GM12865 (cell line): ENCODE measurements around the gene MFGE8.

Experiments used
- DNase-seq: peaks from one replicate; pipeline ENCODE4 v3.0.0; 2010; ENCODE audit warnings: low read depth
- H3K4me3 ChIP-seq: 2 replicates; pipeline ENCODE4 v1.5.1; 2011; ENCODE audit warnings: mild to moderate bottlenecking, low read depth, low read length, control low read depth
- TF ChIP-seq, protein P1 (sequence below): IDR thresholded peaks from 2 replicates; pipeline ENCODE4 v1.5.1; 2011; ENCODE audit warnings: low read length, control low read depth, low read depth, inconsistent platforms; ENCODE audit not compliant: insufficient read depth; ENCODE audit errors: missing control alignments

The MFGE8 gene

DNA sequence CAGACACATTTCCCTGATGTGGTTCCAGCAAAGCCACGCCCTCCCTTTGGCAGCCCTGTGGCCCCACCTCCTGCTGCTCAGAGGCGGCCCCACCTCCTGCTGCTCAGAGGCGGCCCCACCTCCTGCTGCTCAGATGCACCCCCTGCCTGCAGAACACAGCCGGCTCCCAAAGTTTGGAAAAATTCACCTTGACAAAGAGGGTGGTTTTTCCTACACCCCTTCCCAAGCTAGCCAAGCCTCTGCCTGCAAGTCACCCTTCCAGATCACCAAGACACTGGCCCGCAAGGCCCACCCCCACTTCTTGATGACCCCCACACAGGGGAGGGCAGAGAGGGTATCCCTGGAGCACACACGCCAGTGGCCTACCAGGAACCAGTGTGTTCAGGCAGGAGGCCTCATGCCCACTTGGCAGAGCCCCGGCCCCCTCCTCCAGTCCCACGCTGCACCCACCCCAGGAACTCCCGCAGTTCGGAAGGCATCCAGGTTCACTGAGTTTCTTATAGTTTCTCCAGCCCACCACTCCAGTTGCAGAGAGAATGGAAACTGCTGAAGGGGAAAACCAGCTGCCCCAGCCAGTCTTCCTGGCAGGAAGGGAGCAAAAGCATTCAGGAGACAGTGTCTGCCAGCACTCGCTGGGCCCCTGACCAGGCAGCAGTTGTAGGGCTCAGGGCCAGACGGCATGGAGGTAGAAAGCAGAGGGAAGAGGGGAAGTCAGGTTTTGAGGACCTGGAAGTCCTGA lies 15.6 kb downstream of the MFGE8 start:
- peak; percentile 52 for DNase-seq
- TF ChIP-seq, protein P1, sequence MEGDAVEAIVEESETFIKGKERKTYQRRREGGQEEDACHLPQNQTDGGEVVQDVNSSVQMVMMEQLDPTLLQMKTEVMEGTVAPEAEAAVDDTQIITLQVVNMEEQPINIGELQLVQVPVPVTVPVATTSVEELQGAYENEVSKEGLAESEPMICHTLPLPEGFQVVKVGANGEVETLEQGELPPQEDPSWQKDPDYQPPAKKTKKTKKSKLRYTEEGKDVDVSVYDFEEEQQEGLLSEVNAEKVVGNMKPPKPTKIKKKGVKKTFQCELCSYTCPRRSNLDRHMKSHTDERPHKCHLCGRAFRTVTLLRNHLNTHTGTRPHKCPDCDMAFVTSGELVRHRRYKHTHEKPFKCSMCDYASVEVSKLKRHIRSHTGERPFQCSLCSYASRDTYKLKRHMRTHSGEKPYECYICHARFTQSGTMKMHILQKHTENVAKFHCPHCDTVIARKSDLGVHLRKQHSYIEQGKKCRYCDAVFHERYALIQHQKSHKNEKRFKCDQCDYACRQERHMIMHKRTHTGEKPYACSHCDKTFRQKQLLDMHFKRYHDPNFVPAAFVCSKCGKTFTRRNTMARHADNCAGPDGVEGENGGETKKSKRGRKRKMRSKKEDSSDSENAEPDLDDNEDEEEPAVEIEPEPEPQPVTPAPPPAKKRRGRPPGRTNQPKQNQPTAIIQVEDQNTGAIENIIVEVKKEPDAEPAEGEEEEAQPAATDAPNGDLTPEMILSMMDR = peak; percentile 17
- H3K4me3 ChIP-seq = no peak overlapping the region

DNA sequence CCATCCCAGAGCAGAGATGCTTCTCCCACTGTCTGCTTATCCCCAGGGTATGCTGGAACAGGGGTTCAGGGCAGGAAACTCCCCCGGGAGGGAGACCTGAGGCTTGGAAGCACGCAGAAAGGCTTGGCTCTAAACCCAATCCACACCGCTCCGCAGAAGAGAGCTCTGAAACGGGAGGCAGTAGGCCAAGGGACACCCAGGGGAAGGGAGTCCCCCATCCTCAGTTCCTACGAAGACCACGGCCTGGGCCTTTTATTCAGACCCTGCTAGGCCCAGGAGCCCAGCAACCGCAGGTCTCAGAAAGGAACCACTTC lies 16.1 kb downstream of the MFGE8 start:
- no peak overlapping the region for H3K4me3 ChIP-seq
- DNase-seq = no peak
- TF ChIP-seq, protein P1 = no peak

DNA sequence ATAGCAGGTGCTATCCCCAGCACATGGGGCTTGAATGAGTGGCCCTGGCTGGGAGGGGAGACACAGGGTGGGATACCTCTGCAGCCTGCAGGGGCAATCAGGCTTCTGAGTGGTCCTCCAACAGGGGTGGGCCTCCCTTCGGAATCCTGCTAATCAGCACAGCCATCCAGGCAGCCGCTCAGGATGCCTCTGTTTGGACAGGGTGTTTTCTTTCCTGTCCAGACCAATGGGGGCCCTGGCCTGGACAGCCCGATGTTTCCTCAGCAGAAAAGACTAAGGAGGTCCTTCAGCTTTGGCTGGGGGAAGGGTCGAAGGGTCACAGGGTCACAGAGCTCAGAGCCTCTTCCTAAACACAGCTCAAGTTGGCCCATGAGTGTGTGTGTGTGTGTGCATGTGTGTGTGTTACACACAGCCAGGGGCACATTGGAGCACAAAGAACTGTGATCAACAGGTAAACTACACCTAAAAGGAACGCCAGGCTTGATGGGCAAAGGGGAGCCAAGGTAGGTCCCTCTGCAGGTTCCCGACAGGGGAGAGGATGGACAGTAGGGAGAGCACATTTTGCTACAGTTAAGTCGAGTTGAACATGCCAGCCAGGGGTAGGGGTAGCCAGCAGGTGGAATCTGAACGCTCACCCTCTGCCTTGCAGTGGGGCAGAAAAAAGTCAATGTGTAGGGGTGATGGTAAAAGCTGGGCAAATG lies 16.7 kb downstream of the MFGE8 start:
- TF ChIP-seq, protein P1 = no peak
- H3K4me3 ChIP-seq = no peak overlapping the region
- DNase-seq = no peak

DNA sequence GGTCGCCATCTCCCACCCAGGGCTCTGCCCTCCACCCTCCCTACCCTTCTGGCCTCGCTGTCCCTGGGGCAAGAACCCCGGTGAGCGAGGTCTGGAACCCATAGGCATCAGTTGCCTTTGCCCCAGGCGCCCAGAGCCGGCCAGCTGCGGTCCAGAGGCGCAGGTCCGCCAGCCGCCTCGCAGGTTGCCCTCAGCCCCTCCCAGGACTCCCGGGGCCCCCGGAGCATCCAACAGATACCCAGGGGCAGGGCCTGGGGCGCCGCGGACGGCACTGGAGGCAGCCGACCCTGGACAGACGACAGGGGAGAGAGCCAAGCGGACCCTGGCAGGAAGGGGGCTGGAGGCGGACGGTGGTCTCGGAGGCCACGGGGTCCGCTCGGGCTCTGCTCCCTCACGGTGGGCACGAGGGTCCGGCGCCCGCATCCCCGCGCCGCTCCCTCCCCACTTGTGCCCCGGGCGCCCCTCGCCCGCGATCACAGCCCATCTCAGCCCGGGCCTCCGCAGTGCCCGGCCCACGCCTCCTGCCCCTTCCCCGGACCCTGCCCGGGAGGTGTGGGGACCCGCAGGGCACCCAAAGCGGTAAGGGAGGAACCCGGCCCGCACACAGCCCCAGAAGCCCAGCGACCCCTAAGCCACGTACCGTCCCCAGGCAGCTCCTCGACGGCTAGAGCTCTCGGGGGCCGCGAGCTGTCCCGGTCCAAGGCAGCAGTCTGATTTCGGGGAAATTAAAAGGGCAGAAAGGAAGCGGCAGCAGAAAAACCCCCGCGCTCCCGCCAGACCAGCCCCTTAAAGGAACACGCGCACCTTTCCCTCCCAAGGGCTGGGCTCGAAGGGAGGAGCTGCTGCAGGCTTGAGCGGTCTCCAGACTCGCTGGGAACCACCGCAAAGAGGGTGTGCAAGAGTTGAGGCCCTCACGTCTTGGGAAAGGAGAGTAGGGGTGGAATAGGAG lies 18.1 kb downstream of the MFGE8 start, which contains the start of gene HAPLN3:
Gene HAPLN3, minus strand, starts transcription at position 726 of the 949 bp plus-strand sequence. CDS start 8,246 bp downstream, outside the sequence.
- TF ChIP-seq, protein P1 = no peak
- peak within 1 kb of the TSS; percentile 62 for H3K4me3 ChIP-seq
- DNase-seq = peak; percentile 62

DNA sequence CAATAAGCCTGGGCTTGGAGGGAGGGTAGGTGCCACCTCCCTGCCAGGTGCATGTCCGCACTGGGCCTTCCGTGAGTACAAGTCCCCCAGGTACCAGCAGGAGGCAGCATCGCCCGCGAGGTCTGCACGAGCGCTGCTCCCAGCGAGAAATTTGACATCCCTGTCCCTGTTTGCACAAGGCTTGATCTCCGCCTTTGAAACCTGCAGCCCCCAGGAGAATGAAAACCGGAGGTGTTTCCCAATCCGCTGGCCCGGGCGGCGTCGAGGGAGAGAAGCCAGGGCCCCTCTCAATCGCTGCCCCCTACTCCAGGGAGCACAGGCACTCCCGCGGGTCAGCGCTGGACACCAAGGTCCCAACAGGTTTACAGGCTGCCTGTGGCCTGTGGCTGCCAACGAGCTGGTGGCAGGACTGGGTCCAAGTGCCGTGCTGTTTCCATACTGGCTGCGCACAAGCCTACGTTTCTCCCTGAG lies 18.8 kb downstream of the MFGE8 start:
- peak; percentile 76 for DNase-seq
- TF ChIP-seq, protein P1 = peak; percentile 82
- H3K4me3 ChIP-seq = peak overlapping the region; percentile 62

DNA sequence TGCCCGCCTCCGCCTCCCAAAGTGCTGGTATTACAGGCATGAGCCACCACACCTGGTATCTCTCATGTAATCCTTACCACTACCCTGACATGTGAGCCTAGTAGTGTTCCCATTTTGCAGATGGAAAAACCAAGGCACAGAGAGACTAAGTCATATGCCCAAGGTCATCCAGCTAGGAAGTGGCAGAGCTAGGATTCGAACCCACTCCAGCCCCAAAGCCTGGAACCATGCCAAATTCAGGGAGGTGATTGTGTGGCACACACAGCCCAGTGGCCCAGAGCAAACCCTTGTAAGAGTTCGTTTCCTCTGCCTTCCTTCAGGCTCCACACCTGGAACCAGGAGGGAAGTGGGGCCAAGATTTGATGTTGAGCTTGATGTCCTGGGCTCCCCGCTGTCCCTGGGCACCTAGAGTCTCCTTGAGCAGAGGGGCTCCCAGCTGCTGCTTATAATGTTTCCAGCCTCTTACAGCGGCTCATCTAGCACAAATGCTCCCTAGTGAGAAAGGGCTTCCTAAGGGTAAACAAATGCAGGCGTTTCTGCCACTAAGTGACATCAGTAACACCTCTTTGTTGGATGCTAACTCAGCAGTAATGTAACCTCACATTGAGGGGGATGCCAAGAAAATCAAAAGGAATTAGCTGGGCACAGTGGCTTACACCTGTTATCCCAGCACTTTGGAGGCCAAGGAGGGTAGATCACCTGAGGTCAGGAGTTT lies 21.5 kb downstream of the MFGE8 start:
- DNase-seq = no peak
- TF ChIP-seq, protein P1 = no peak
- H3K4me3 ChIP-seq = no peak overlapping the region
